ENCODE data around the gene GRM1.
"Not testable (repeated sequence)": the region's sequence is repeated elsewhere in the genome, so short reads cannot be mapped to it uniquely, and the experiment has no call there.

GRM1 gene

DNA sequence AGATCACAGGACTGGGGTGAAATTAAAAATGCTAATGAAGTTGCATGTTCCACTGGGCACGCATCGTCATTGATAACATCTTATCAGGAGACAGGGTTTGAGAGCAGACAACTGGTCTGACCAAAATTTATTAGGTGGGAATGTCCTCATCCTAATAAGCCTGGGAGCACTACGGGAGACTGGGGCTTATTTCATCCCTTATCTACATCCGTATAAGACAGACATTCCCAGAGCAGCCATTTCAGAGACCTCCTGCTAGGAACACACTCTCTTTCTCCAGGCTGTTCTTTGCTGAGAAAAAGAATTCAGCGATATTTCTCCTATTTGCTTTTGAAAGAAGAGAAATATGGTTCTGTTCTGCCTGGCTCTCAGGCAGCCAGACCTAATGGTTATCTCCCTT lies 214.8 kb downstream of the GRM1 start:
- not testable (repeated sequence) for H3K9ac ChIP-seq (ENCODE audit: low read depth, low read length); H3K4me3 ChIP-seq (ENCODE audit: low read length); H3K9me3 ChIP-seq (replicated peaks; ENCODE audit: low read length); H3K4me1 ChIP-seq (ENCODE audit: control insufficient read depth, insufficient read depth, low read length); H3K27me3 ChIP-seq (ENCODE audit: control insufficient read depth, insufficient read depth, low read length); H3K4me2 ChIP-seq (ENCODE audit: low read length); H3K36me3 ChIP-seq (ENCODE audit: insufficient read depth, low read length)

DNA sequence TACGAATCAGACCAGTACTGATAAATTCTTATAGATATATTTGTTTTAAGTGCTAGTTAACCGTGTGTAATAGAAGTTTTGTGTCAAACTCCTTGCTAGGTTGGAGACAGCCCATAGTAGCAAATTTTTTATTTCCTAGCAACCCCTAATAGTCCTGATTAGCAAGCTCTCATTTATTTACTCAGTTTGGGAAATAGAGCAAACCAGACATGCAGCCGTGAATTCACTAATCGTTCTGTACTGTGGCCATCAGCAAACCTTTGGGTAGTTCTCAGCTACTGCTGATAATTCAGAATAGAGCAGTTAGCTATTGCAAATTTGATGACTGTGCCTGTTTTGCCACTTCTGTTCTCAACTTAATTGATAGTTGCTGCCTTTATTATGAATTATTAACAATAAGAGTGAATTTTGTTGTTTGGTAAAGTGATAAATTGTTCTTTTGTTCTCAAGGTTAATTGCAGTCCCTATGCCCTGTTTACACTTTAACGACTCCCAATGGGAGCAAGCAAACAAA lies 215.8 kb downstream of the GRM1 start:
- Histone ChIP-seq H3K4me2 (ENCODE audit: low read length) (no peak overlapping the region), H3K9me3 (replicated peaks; ENCODE audit: low read length) (no peaks in the 10 kb centered on the region), H3K36me3 (ENCODE audit: insufficient read depth, low read length) (no peaks in the 10 kb centered on the region), H3K27me3 (ENCODE audit: control insufficient read depth, insufficient read depth, low read length) (no peaks in the 10 kb centered on the region), H3K9ac (ENCODE audit: low read depth, low read length) (no peak overlapping the region), H3K4me3 (ENCODE audit: low read length) (no peak overlapping the region), H3K4me1 (ENCODE audit: control insufficient read depth, insufficient read depth, low read length) (no peaks in the 10 kb centered on the region)

DNA sequence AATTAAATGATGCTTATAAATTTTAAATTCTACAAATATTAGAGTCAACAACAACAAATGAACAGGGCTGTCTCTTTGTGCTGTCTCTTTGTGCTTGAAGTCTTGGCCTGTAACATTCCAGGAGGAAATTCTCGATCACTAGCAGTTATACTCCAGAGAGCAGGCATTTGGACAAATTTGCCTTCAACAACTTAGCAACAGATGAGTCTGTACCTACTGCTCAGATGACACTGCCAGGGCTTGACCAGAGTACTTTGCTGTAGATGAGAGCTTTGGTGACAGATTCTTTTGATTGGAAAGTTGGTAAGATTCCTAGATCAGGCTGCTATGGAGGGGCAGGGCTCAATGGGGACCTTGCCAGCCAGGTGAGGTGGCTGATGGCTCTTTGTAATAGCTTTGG lies 217.2 kb downstream of the GRM1 start:
- Histone ChIP-seq H3K9me3 (replicated peaks; ENCODE audit: low read length) (no peaks in the 10 kb centered on the region), H3K27me3 (ENCODE audit: control insufficient read depth, insufficient read depth, low read length) (no peaks in the 10 kb centered on the region), H3K36me3 (ENCODE audit: insufficient read depth, low read length) (no peaks in the 10 kb centered on the region), H3K9ac (ENCODE audit: low read depth, low read length) (no peak overlapping the region), H3K4me1 (ENCODE audit: control insufficient read depth, insufficient read depth, low read length) (no peaks in the 10 kb centered on the region), H3K4me3 (ENCODE audit: low read length) (no peak overlapping the region), H3K4me2 (ENCODE audit: low read length) (no peak overlapping the region)

DNA sequence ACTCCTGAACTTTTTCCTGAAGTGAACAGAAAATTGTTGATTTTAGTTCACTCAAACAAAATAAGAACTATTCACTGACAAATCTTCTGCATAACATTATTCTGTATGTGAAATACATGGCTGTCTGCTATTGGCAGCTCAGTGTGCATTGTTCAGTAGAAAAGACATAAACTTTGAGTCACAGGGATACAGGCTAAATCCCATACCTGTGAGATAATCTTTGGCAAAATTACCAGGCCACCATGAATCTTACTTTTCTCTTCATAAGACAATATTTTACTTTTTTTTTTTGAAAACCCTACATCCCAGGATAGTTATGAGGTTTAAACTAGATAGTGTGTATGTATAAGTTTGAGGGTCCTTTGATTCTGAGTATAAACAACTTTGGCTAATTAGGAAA lies 224.8 kb downstream of the GRM1 start:
- Histone ChIP-seq H3K9ac (ENCODE audit: low read depth, low read length) (no peak overlapping the region), H3K36me3 (ENCODE audit: insufficient read depth, low read length) (no peaks in the 10 kb centered on the region), H3K4me1 (ENCODE audit: control insufficient read depth, insufficient read depth, low read length) (no peaks in the 10 kb centered on the region), H3K4me2 (ENCODE audit: low read length) (no peak overlapping the region), H3K9me3 (replicated peaks; ENCODE audit: low read length) (no peaks in the 10 kb centered on the region), H3K27me3 (ENCODE audit: control insufficient read depth, insufficient read depth, low read length) (no peaks in the 10 kb centered on the region), H3K4me3 (ENCODE audit: low read length) (no peak overlapping the region)

DNA sequence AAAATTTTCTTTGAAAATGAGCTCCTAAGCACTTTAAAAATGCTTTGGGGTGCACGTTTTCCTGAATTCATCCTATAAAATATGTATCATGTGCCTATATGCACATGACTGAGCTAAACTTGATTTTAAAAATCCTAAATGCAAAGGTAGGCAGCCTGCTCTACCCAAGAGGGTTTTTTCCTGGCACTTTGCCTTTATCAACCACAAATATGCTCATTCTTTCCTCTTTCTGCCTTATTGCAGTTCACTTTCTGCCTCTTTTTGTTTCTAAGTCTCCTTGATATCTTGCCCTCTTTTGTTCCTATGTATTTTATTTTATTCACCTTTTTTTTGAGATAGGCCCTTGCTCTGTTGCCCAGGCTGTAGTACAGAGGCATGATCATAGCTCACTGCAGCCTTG lies 229.3 kb downstream of the GRM1 start:
- no peak overlapping the region for H3K4me3 ChIP-seq (ENCODE audit: low read length)

DNA sequence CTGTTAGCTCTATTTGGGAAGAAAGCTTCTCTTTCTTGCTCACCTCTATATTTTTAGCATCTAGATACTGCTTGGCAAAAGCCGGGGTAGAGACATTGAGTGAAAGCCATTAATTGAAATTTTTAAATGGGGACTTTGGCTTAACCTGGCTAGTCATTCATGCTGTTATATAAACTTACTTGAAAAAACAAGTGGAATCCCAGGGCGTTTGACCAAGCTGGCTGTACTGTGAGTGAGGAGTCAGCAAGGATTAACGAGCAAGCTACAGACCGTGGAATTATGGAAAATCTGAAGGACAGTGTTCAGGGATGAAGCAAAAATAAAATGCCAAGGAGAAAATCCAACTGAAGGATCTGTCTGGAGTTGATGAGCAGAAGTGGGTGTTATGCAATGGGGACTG lies 232.0 kb downstream of the GRM1 start:
- Histone ChIP-seq H3K4me1 (ENCODE audit: control insufficient read depth, insufficient read depth, low read length) (no peaks in the 10 kb centered on the region), H3K9ac (ENCODE audit: low read depth, low read length) (no peak overlapping the region), H3K4me2 (ENCODE audit: low read length) (no peak overlapping the region), H3K36me3 (ENCODE audit: insufficient read depth, low read length) (no peaks in the 10 kb centered on the region), H3K9me3 (replicated peaks; ENCODE audit: low read length) (no peaks in the 10 kb centered on the region), H3K4me3 (ENCODE audit: low read length) (no peak overlapping the region), H3K27me3 (ENCODE audit: control insufficient read depth, insufficient read depth, low read length) (no peaks in the 10 kb centered on the region)

More for the DNA sequence above, 229.3 kb downstream of the GRM1 start:
- Histone ChIP-seq H3K4me1 (ENCODE audit: control insufficient read depth, insufficient read depth, low read length) (no peaks in the 10 kb centered on the region), H3K9ac (ENCODE audit: low read depth, low read length) (no peak overlapping the region), H3K9me3 (replicated peaks; ENCODE audit: low read length) (no peaks in the 10 kb centered on the region), H3K4me2 (ENCODE audit: low read length) (no peak overlapping the region), H3K27me3 (ENCODE audit: control insufficient read depth, insufficient read depth, low read length) (no peaks in the 10 kb centered on the region), H3K36me3 (ENCODE audit: insufficient read depth, low read length) (no peaks in the 10 kb centered on the region)

DNA sequence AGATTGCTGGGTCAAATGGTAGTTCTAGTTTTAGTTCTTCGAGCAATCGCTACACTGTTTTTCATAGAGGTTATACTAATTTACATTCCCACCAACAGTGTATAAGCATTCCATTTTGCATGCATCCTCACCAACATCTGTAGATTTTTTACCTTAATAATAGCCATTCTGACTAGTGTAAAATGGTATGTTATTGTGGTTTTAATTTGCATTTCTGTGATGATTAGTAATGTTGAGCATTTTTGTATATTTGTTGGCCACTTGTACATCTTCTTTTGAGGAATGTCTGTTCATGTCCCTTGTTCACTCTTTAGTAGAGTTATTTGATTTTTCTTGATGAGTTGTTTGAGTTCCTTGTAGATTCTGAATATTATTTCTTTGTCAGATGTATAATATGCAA lies 236.2 kb downstream of the GRM1 start:
- Histone ChIP-seq H3K9ac (ENCODE audit: low read depth, low read length) (no peak overlapping the region), H3K36me3 (ENCODE audit: insufficient read depth, low read length) (no peaks in the 10 kb centered on the region), H3K4me3 (ENCODE audit: low read length) (no peak overlapping the region), H3K4me2 (ENCODE audit: low read length) (no peak overlapping the region), H3K4me1 (ENCODE audit: control insufficient read depth, insufficient read depth, low read length) (no peaks in the 10 kb centered on the region), H3K9me3 (replicated peaks; ENCODE audit: low read length) (no peaks in the 10 kb centered on the region), H3K27me3 (ENCODE audit: control insufficient read depth, insufficient read depth, low read length) (no peaks in the 10 kb centered on the region)

DNA sequence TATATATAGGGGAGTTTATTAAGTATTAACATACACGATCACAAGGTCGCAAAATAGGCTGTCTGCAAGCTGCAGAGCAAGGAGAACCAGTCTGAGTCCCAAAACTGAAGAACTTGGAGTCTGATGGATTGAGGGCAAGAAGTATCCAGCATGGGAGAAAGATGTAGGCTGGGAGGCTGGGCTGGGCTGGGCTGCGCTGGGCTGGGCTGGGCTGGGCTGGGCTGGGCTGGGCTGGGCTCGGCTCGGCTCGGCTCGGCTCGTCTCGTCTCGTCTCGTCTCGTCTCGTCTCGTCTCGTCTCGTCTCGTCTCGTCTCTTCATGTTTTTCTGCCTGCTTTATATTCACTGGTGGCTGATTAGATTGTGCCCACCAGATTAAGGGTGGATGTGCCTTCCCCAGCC lies 238.6 kb downstream of the GRM1 start:
- Histone ChIP-seq H3K27me3 (ENCODE audit: control insufficient read depth, insufficient read depth, low read length) (no peaks in the 10 kb centered on the region), H3K9ac (ENCODE audit: low read depth, low read length) (no peak overlapping the region), H3K4me2 (ENCODE audit: low read length) (no peak overlapping the region), H3K4me3 (ENCODE audit: low read length) (no peak overlapping the region), H3K9me3 (replicated peaks; ENCODE audit: low read length) (no peaks in the 10 kb centered on the region), H3K4me1 (ENCODE audit: control insufficient read depth, insufficient read depth, low read length) (no peaks in the 10 kb centered on the region), H3K36me3 (ENCODE audit: insufficient read depth, low read length) (no peaks in the 10 kb centered on the region)

DNA sequence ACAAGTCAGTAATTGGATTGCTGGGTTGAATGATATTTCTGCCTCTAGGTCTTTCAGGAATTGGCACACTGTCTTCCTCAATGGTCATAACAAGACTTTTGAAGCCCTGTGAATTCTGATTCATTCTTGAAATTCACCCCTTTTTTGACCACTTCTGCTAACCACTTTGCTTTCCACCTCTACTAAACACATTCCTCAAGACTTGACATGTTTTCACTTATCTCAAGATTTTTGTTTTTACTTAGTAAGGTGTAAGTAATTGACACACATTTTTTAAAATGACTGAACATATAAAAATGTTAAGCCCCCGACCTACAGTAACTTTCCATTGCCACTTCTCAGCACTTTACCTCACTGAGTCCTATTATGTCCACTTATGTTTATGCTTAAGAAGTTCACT lies 239.1 kb downstream of the GRM1 start:
- Histone ChIP-seq H3K4me2 (ENCODE audit: low read length) (no peak overlapping the region), H3K27me3 (ENCODE audit: control insufficient read depth, insufficient read depth, low read length) (no peaks in the 10 kb centered on the region)

DNA sequence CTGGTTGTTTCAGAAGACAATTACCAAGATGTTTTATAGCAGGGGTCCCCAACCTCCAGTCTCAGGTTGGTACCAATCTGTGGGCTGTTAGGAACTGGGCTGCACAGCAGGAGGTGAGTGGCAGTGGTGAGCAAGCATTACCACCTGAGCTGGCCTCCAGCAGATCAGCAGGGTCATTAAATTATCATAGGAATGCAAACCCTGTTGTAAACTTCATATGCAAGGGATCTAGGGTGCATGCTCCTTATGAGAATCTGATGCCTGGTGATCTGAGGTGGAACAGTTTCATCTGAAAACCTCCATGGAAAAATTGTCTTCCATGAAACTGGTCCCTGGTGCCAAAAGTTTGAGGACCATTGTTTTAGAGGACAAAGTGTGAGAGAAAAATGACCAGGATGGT lies 240.6 kb downstream of the GRM1 start:
- Histone ChIP-seq H3K9me3 (replicated peaks; ENCODE audit: low read length) (no peaks in the 10 kb centered on the region), H3K9ac (ENCODE audit: low read depth, low read length) (no peak overlapping the region), H3K4me3 (ENCODE audit: low read length) (no peak overlapping the region), H3K36me3 (ENCODE audit: insufficient read depth, low read length) (no peaks in the 10 kb centered on the region), H3K4me1 (ENCODE audit: control insufficient read depth, insufficient read depth, low read length) (no peaks in the 10 kb centered on the region), H3K4me2 (ENCODE audit: low read length) (no peak overlapping the region), H3K27me3 (ENCODE audit: control insufficient read depth, insufficient read depth, low read length) (no peaks in the 10 kb centered on the region)

More for the DNA sequence above, 239.1 kb downstream of the GRM1 start:
- Histone ChIP-seq H3K4me3 (ENCODE audit: low read length) (no peak overlapping the region), H3K9ac (ENCODE audit: low read depth, low read length) (no peak overlapping the region), H3K36me3 (ENCODE audit: insufficient read depth, low read length) (no peaks in the 10 kb centered on the region), H3K4me1 (ENCODE audit: control insufficient read depth, insufficient read depth, low read length) (no peaks in the 10 kb centered on the region), H3K9me3 (replicated peaks; ENCODE audit: low read length) (no peaks in the 10 kb centered on the region)

DNA sequence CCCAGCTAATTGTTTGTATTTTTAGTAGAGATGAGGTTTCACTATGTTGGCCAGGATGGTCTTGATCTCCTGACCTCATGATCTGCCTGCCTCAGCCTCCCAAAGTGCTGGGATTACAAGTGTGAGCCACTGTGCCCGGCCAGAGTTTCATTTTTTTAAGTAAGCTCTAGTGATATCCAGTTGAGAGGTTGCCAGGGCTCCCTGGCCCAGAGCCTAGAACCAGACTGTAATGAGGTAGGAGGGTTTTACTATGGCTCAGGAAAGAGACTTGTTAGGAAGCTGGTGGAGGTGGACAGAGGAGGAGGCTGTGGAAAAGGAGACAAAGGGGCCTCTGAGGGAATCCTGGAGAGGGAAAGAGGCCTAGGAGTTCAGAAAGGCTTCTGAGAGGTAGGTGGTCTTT lies 242.3 kb downstream of the GRM1 start:
- not testable (repeated sequence) for H3K4me3 ChIP-seq (ENCODE audit: low read length); H3K27me3 ChIP-seq (ENCODE audit: control insufficient read depth, insufficient read depth, low read length); H3K9me3 ChIP-seq (replicated peaks; ENCODE audit: low read length); H3K4me2 ChIP-seq (ENCODE audit: low read length); H3K36me3 ChIP-seq (ENCODE audit: insufficient read depth, low read length); H3K4me1 ChIP-seq (ENCODE audit: control insufficient read depth, insufficient read depth, low read length); H3K9ac ChIP-seq (ENCODE audit: low read depth, low read length)

DNA sequence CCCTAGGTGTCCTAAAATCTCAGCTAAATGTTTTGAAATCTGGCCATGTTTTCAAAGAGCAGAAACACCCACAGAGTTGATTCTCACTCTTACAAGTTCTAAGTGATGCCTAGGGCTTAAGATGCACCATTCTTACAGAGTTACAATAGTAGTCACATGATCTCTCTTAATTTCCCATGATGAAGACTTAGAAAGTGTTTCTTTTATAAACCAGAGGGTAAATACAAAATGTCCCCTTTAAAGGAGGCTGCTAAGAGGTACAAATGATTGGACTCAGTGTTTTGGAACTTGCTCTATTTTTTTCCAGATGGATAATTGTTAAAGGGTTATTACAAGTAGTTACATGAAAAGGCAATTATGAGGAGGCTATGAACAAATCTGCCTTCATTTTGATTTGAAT lies 244.6 kb downstream of the GRM1 start:
- Histone ChIP-seq H3K4me2 (ENCODE audit: low read length) (no peak overlapping the region), H3K9me3 (replicated peaks; ENCODE audit: low read length) (no peaks in the 10 kb centered on the region), H3K4me3 (ENCODE audit: low read length) (no peak overlapping the region), H3K4me1 (ENCODE audit: control insufficient read depth, insufficient read depth, low read length) (no peaks in the 10 kb centered on the region), H3K27me3 (ENCODE audit: control insufficient read depth, insufficient read depth, low read length) (no peaks in the 10 kb centered on the region), H3K9ac (ENCODE audit: low read depth, low read length) (no peak overlapping the region), H3K36me3 (ENCODE audit: insufficient read depth, low read length) (no peaks in the 10 kb centered on the region)
